HEK293T (cell line): Measurements from ENCODE around the gene ZNF468.

Experiments
- ARNT ChIP-seq: fragments of 450-650 bp; IDR thresholded peaks from 2 replicates; pipeline ENCODE4 v1.6.1; 2017; ENCODE audit warnings: mild to moderate bottlenecking
- BHLHE40 ChIP-seq: fragments of 450-650 bp; IDR thresholded peaks from 2 replicates; pipeline ENCODE4 v1.6.1; 2016; ENCODE audit warnings: mild to moderate bottlenecking, moderate library complexity, borderline replicate concordance
- ELF4 ChIP-seq: fragments of 450-650 bp; IDR thresholded peaks from 2 replicates; pipeline ENCODE4 v1.6.1; 2017; ENCODE audit warnings: antibody characterized with exemption
- FOXA1 ChIP-seq: fragments of 450-650 bp; IDR thresholded peaks from 2 replicates; pipeline ENCODE4 v1.6.1; 2016; ENCODE audit warnings: mild to moderate bottlenecking
- HDGF ChIP-seq: fragments of 450-650 bp; IDR thresholded peaks from 2 replicates; pipeline ENCODE4 v1.6.1; 2017; ENCODE audit warnings: antibody characterized with exemption, borderline replicate concordance
- L3MBTL2 ChIP-seq: fragments of 450-650 bp; conservative IDR thresholded peaks from 2 replicates; pipeline ENCODE4 v1.6.1; 2016; ENCODE audit warnings: mild to moderate bottlenecking
- SP1 ChIP-seq: fragments of 450-650 bp; IDR thresholded peaks from 2 replicates; pipeline ENCODE4 v1.6.1; 2017
- TARDBP ChIP-seq: fragments of 450-650 bp; IDR thresholded peaks from 2 replicates; pipeline ENCODE4 v1.6.1; 2016
- TF ChIP-seq, protein P1 (sequence below): fragments of 450-650 bp; IDR thresholded peaks from 2 replicates; pipeline ENCODE4 v1.6.1; 2016

GRCh38 chr19:52871466-52871865 lies 14.0 kb upstream of the ZNF468 start:
- TF ChIP-seq HDGF (no peak), FOXA1 (no peak), BHLHE40 (no peak), ELF4 (no peak), SP1 (no peak), TARDBP (no peak), ARNT (no peak), L3MBTL2 (no peak)
- TF ChIP-seq, protein P1, sequence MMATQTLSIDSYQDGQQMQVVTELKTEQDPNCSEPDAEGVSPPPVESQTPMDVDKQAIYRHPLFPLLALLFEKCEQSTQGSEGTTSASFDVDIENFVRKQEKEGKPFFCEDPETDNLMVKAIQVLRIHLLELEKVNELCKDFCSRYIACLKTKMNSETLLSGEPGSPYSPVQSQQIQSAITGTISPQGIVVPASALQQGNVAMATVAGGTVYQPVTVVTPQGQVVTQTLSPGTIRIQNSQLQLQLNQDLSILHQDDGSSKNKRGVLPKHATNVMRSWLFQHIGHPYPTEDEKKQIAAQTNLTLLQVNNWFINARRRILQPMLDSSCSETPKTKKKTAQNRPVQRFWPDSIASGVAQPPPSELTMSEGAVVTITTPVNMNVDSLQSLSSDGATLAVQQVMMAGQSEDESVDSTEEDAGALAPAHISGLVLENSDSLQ = no peak
